ENCODE measurements around the gene GRPR.

GRCh38 chrX:16081357-16081756 lies 42.0 kb upstream of the GRPR start:
- TF ChIP-seq POLR2A (IDR thresholded peaks at IDR 0.05) (no peak), CTCF (IDR thresholded peaks at IDR 0.05) (no peak)
